Measurements from ENCODE around the gene HS3ST5. TPM values are rescaled to one million over a fixed set of nuclear protein-coding genes. Genes with fewer than 3 reads are reported as not detected.
"Not testable (repeated sequence)": the region's sequence is repeated elsewhere in the genome, so short reads cannot be mapped to it uniquely, and the experiment has no call there.

HS3ST5 gene
- total RNA-seq, 4 donors from 2014 or later = not detected

DNA sequence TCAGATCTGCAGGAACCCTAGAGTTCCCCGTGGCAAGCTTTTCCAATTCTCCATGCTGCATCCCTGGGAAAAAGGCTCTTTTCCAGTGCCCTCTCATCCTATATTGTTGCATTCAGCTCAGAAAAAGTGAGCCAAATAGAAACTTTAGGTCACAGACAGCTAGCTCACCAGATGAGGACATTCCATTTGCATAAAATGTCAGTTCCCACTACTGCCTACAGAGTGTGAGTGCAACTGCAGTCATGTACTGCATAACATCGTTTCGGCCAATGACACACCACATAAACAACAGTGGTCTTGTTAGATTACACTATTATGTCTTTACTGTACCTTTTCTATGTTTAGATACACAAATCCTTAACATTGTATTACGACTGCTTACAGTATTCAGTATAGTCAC, 8.6 kb downstream of the HS3ST5 start:
- no peak for TF ChIP-seq POLR2A (IDR thresholded peaks at IDR 0.05)
- TF ChIP-seq, protein P1, sequence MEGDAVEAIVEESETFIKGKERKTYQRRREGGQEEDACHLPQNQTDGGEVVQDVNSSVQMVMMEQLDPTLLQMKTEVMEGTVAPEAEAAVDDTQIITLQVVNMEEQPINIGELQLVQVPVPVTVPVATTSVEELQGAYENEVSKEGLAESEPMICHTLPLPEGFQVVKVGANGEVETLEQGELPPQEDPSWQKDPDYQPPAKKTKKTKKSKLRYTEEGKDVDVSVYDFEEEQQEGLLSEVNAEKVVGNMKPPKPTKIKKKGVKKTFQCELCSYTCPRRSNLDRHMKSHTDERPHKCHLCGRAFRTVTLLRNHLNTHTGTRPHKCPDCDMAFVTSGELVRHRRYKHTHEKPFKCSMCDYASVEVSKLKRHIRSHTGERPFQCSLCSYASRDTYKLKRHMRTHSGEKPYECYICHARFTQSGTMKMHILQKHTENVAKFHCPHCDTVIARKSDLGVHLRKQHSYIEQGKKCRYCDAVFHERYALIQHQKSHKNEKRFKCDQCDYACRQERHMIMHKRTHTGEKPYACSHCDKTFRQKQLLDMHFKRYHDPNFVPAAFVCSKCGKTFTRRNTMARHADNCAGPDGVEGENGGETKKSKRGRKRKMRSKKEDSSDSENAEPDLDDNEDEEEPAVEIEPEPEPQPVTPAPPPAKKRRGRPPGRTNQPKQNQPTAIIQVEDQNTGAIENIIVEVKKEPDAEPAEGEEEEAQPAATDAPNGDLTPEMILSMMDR (IDR thresholded peaks at IDR 0.05) = no peak
- H3K4me3 ChIP-seq (ENCODE audit: low read depth, poor library complexity, severe bottlenecking) = no peak overlapping the region
- no peak for DNase-seq (ENCODE audit: low spot score in 2 of 2)
- 84% methylated on average over 4 of the region's 4 CpGs for WGBS, 2 donors
- intact Hi-C loops (cut with DNase I; ENCODE audit: low total_unique reads) = no loop called here

DNA sequence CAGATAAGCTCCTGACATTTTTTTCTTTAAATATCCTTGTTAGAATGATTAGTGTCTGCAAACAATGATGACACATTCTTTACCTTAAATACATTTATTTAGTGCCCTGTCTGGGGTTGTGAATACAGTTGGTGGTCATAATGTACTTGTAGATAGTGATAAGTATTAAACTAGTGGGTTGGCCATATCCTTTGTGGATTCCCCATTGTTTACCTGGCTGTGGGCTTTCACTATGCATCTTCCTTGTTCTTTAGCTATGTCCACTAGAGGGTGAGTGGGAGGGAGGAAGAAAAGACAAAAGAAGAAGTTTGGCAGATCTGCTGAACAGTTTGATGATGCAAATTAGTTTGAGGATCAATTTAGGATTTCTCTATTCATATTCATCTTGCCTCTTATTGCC, 15.7 kb downstream of the HS3ST5 start:
- H3K4me3 ChIP-seq (ENCODE audit: low read depth, poor library complexity, severe bottlenecking) = no peak overlapping the region
- intact Hi-C loops (cut with DNase I; ENCODE audit: low total_unique reads) = no loop called here
- DNase-seq (ENCODE audit: low spot score in 2 of 2) = no peak
- TF ChIP-seq POLR2A (IDR thresholded peaks at IDR 0.05) = no peak
- TF ChIP-seq, protein P1 (IDR thresholded peaks at IDR 0.05) = no peak

DNA sequence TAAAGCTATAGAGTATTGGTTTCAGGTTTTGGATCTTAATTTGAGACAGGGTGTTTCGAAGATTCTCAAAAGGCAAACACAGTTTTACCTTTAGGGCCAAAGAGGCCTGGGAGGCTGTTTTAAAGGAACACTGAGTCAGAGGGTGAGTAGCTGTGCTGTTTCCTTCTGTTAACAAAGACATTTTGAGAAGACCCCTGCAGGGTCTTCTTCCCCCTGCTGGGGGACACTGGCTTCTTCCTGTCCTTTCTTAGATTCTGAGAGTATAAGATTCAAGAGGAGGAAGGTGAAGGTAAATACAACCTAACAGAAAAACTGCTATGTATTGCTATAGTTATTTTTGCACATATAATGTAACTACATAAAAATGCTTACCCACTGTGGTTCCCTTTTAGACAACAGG, 19.0 kb downstream of the HS3ST5 start:
- TF ChIP-seq POLR2A (IDR thresholded peaks at IDR 0.05) = no peak
- TF ChIP-seq, protein P1 (IDR thresholded peaks at IDR 0.05) = no peak
- intact Hi-C loops (cut with DNase I; ENCODE audit: low total_unique reads) = no loop called here
- 85 to 93% methylated on average over 1 of the region's 1 CpG for WGBS, 2 donors
- DNase-seq (ENCODE audit: low spot score in 2 of 2) = no peak
- H3K4me3 ChIP-seq (ENCODE audit: low read depth, poor library complexity, severe bottlenecking) = no peak overlapping the region

DNA sequence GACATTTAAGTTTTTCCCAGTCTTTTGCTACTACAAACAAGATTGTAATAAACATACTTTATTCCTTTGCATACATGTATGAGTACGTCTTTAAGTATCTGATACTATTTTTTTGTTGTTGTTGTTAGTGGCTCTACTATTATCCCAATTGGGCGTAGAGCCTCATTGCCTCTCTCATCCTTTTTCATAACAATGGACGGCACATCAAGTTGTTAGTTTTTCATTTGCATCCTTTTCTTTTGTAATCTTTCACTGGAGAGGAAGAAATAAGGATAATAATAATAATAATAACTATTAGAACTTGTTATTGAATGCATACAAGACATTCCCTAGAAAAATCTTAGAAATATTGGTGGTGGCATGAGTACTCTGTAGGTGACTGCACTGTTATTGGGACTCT, 23.1 kb downstream of the HS3ST5 start:
- 87 to 89% methylated on average over 3 of the region's 3 CpGs for WGBS, 2 donors
- intact Hi-C loops (cut with DNase I; ENCODE audit: low total_unique reads) = no loop called here

DNA sequence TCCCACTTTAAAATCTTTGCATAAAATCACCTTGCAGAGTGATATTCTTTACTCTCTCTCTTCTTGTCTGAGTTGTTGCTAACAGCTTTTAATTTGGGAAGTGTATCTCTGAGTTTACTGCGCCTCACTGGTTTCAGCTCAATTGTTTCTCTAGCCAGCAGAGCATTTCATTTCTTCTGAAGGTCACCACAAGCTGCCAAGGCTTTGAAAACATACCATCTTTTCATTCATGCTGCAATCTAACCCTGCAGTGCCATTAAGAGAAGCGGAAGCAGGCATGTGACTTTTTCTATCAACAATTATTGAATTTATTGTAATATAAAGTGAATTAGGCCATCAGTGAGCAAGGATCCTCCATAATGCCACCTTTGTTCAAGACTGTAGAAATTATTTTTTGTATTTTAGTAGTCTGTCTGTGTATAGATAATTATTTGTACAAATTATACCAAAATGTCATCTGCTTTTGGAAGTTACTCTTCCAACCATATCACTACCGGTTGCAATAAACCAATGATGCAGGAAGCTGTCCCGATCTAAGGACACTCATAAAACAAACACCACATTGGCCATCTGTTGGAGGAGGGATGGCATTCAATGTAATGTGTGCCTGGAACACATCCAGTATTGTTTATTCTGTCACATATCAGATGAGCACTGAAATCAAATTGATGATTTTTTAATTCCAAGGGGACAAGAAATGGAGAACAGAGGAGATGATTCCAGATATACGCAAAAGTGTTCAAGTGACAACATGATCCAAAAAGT, 26.8 kb downstream of the HS3ST5 start:
- no peak overlapping the region for H3K4me3 ChIP-seq (ENCODE audit: low read depth, poor library complexity, severe bottlenecking)
- no peak for DNase-seq (ENCODE audit: low spot score in 2 of 2)
- TF ChIP-seq POLR2A (IDR thresholded peaks at IDR 0.05) = no peak
- TF ChIP-seq, protein P1 (IDR thresholded peaks at IDR 0.05) = no peak
- WGBS, 2 donors = 85 to 86% methylated on average over 5 of the region's 5 CpGs
- intact Hi-C loops (cut with DNase I; ENCODE audit: low total_unique reads) = no loop called here

More for the DNA sequence above, 23.1 kb downstream of the HS3ST5 start:
- no peak for DNase-seq (ENCODE audit: low spot score in 2 of 2)
- TF ChIP-seq, protein P1 (IDR thresholded peaks at IDR 0.05) = no peak
- TF ChIP-seq POLR2A (IDR thresholded peaks at IDR 0.05) = no peak
- no peak overlapping the region for H3K4me3 ChIP-seq (ENCODE audit: low read depth, poor library complexity, severe bottlenecking)

DNA sequence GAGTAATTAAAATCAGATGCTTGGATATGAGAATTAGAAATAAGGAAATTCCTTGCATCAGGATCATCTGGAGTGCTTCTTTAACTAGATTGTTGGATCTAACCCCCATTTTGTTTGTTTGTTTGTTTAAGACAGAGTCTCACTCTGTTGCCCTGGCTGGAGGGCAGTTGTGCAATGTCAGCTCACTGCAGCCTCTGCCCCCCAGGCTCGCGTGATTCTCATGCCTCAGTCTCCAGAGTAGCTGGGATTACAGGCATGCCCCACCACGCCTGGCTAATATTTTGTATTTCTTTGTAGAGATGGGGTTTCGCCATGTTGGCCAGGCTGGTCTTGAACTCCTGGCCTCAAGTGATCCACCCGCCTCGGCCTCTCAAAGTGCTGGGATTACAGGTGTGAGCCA, 29.0 kb downstream of the HS3ST5 start:
- DNase-seq (ENCODE audit: low spot score in 2 of 2); intact Hi-C loops (cut with DNase I; ENCODE audit: low total_unique reads); H3K4me3 ChIP-seq (ENCODE audit: low read depth, poor library complexity, severe bottlenecking): not testable (repeated sequence)
- WGBS, 2 donors = 97% methylated on average over 6 of the region's 6 CpGs
